22Rv1 (cell line): ENCODE measurements around the gene CD101.

Experiments
- H3K27ac ChIP-seq: fragments of 450-650 bp; 2 replicates; pipeline ENCODE4 v1.5.1; 2017
- CTCF ChIP-seq: fragments of 450-650 bp; IDR thresholded peaks from 2 replicates; pipeline ENCODE4 v1.5.1; 2017; ENCODE audit warnings: mild to moderate bottlenecking
- ZFX ChIP-seq: fragments of 450-650 bp; IDR thresholded peaks from 2 replicates; pipeline ENCODE4 v1.6.1; 2017; ENCODE audit warnings: antibody characterized with exemption, borderline replicate concordance

Gene CD101

GRCh38 chr1:117049857-117050256, 48.3 kb downstream of the CD101 start:
- no peak overlapping the region for H3K27ac ChIP-seq
- no peak for TF ChIP-seq ZFX
- no peak for TF ChIP-seq CTCF

GRCh38 chr1:117051224-117052064, 49.9 kb downstream of the CD101 start:
- H3K27ac ChIP-seq = no peak overlapping the region
- TF ChIP-seq CTCF (no peak), ZFX (no peak)

- no peak overlapping the region for H3K27ac ChIP-seq
- TF ChIP-seq CTCF = no peak
Observed at GRCh38 chr1:117054068-117054467, 52.5 kb downstream of the CD101 start.

DNA sequence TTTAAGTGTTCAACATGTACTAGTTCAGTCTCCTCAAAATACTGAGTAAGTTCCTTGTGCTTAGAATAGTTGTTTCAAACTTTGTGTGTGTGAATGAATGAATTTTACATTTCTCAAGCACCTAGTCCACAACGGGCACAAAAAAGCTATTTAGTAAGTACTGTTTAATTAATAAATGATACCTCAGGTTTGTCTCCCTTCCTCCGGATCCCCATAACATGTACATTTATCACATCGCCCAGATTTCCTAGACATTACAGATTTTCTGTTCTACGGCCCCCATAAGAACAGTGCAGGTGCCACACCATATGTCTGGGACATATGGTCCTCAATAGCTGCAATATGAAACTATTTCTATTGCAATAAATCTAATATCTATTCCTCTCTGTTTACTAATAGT, 57.2 kb downstream of the CD101 start:
- no peak for TF ChIP-seq ZFX
- no peak for TF ChIP-seq CTCF
- H3K27ac ChIP-seq = peak overlapping the region; percentile 99

- TF ChIP-seq ZFX (no peak), CTCF (no peak)
- peak overlapping the region; percentile 99 for H3K27ac ChIP-seq
Observed at GRCh38 chr1:117059334-117059677, 57.7 kb downstream of the CD101 start.

GRCh38 chr1:117059678-117060440, 58.3 kb downstream of the CD101 start, which contains the start of gene TTF2:
Gene TTF2, plus strand, starts transcription at chr1:117060326. Its CDS starts 21 bp downstream, at chr1:117060347.
- peak within 1 kb of the TSS; percentile 99 for H3K27ac ChIP-seq
- TF ChIP-seq ZFX (no peak), CTCF (no peak)
